Duodenal mucosa (tissue), 2 donors: Measurements from ENCODE around the gene YTHDC1.
"Not testable (repeated sequence)": the region's sequence is repeated elsewhere in the genome, so short reads cannot be mapped to it uniquely, and the experiment has no call there.

Experiments
- H3K27ac ChIP-seq: one replicate; pipeline ENCODE4 v1.7.0; 2013; ENCODE audit warnings: low read depth, low read length
- H3K27me3 ChIP-seq, 2 donors: one replicate each; pipeline ENCODE4 v1.7.0; 2013; ENCODE audit warnings: low read length in 2 of 2, control low read depth in 1 of 2; ENCODE audit not compliant: insufficient read depth in 2 of 2, control insufficient read depth in 1 of 2
- H3K36me3 ChIP-seq, 2 donors: one replicate each; pipeline ENCODE4 v1.7.0; 2013; ENCODE audit warnings: low read length in 2 of 2, control low read depth in 1 of 2; ENCODE audit not compliant: insufficient read depth in 2 of 2, control insufficient read depth in 1 of 2
- H3K4me1 ChIP-seq, 2 donors: one replicate each; pipeline ENCODE4 v1.7.0; 2013; ENCODE audit warnings: low read length in 2 of 2, control low read depth in 1 of 2; ENCODE audit not compliant: insufficient read depth in 2 of 2, control insufficient read depth in 1 of 2
- H3K4me3 ChIP-seq, 2 donors: one replicate each; pipeline ENCODE4 v1.7.0; 2013; ENCODE audit warnings: low read length in 2 of 2, low read depth in 1 of 2
- H3K9ac ChIP-seq, 2 donors: one replicate each; pipeline ENCODE4 v1.7.0; 2013; ENCODE audit warnings: low read length in 2 of 2, low read depth in 1 of 2
- H3K9me3 ChIP-seq, 2 donors: one replicate each; pipeline ENCODE4 v1.7.0; 2013; ENCODE audit warnings: low read length in 2 of 2, control low read depth in 1 of 2; ENCODE audit not compliant: control insufficient read depth in 1 of 2

The YTHDC1 gene

DNA sequence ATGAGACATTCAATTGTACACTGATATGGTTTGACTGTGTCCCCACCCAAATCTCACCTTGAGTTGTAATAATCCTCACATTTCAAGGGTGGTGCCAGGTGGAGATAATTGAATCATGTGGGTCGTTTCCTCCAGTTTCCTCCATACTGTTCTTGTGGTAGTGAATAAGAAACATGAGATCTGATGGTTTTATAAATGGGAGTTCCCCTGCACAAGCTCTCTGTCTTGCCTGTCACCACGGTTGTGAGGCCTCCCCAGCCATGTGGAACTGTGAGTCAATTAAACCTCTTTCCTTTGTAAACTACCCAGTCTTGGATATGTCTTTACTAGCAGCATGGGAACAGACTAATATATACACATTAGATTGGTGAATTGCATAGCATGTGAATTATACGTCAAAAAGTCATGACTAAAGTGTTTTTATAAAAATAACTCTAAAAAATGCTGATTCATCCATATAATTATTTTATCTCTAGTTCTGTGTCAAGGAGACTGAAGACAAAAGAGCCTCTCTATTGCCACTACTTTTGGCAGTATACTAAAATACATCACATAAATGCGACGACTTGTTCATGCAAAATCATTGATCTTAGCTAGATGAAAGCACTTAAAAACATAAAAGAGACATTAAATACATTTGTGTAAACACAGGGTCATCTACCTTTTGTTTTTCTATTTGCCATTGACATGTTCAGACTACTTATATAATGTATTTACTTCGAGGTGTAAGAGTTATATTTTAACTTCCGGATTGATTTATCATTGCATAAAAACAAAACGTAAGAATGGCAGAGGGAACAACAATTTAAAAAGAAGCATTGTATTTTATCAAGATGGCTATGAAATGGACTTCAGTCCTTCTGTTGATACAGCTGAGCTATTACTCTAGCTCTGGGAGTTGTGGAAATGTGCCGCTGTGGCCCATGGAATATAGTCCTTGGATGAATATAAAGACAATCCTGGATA, 50.1 kb downstream of the YTHDC1 start:
- H3K36me3 ChIP-seq = no peaks in the 10 kb centered on the region
- no peak overlapping the region for H3K27ac ChIP-seq
- H3K4me3 ChIP-seq = no peak overlapping the region
- no peaks in the 10 kb centered on the region for H3K9me3 ChIP-seq
- H3K27me3 ChIP-seq = no peaks in the 10 kb centered on the region
- no peaks in the 10 kb centered on the region for H3K4me1 ChIP-seq
- H3K9ac ChIP-seq = no peak overlapping the region

DNA sequence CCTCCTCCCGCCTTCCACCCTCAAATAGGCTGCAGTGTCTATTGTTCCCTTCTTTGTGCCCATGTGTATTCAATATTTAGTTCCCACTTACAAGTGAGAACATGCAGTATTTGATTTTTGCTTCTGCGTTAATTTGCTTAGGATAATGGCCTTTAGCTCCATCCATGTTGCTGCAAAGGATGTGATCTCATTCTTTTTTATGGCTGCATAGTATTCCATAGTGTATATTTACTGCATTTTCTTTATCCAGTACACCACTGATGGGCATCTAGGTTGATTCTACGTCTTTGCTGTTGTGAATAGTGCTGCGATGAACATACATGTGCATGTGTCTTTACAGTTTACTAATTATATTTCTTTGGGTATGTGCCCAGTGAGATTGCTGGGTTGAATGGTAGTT, 52.8 kb downstream of the YTHDC1 start:
- no peak overlapping the region for H3K9ac ChIP-seq
- no peaks in the 10 kb centered on the region for H3K36me3 ChIP-seq
- H3K27ac ChIP-seq = no peak overlapping the region

DNA sequence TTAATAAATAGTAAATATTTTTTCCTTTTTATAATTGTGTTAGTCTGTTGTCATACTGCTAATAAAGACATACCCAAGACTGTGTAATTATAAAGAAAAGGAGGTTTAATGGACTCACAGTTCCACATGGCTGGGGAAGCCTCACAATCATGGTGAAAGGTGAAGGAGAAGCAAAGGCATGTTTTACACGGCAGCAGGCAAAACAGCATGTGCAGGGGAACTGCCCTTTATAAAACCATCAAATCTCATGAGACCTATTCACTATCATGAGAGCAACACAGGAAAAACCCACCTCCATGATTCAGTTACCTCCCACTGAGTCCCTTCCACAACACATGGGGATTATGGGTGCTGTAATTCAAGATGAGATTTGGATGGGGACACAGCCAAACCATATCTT, 58.6 kb downstream of the YTHDC1 start:
- H3K27ac ChIP-seq = no peak overlapping the region
- H3K36me3 ChIP-seq = no peaks in the 10 kb centered on the region
- no peak overlapping the region for H3K9ac ChIP-seq
- H3K27me3 ChIP-seq = no peaks in the 10 kb centered on the region
- no peak overlapping the region for H3K4me3 ChIP-seq
- H3K9me3 ChIP-seq = no peaks in the 10 kb centered on the region
- H3K4me1 ChIP-seq = no peaks in the 10 kb centered on the region

More for the DNA sequence above, 52.8 kb downstream of the YTHDC1 start:
- no peaks in the 10 kb centered on the region for H3K4me1 ChIP-seq
- H3K4me3 ChIP-seq = no peak overlapping the region
- H3K9me3 ChIP-seq = no peaks in the 10 kb centered on the region
- H3K27me3 ChIP-seq = no peaks in the 10 kb centered on the region

DNA sequence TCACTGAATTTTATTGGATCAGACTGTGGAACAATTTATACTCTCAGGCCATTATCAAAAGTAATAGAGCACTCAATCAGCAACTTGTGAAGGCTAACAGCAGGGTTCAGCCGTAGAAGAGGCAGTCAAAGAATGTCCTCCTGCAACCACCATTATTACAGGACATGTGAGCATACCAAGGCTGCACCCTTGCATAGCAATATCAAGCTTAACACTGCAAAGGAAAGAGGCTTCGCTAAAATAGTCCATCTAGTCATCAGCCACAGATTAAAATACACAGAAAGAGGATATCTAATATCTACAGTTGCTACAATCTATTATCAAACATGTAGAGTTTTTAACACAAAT, 61.5 kb downstream of the YTHDC1 start:
- no peak overlapping the region for H3K4me3 ChIP-seq

DNA sequence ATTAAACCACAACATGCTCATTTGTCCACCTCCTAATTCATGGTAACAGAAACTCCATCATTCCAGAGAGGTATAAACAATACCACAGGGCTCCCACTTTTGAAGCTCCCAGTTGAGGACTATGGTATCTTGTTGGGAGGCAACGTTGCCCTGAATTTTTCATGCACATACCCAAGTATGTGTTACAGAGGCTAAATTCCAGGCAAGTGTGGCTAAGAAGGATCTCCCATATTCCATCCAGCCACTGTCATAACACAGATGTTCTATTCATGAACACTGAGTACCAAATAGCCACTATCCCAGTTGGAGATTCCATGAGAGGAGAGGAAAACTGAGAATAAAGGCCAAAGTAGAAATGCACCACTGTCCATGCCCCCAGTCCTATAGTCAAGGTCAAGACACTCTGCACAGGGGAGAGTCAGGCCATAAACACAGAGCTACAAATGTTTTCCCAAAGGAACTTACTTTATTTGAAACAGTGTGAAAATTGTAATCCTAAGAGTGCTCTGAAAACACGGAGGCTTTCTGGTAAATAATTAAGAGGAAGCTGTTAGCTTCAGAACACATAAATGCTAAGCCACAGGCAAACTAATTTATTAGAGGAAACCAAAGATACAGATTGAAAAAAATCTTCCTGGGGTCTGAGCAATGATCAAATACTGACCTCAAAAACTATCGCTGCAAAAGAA, 62.0 kb downstream of the YTHDC1 start:
- no peak overlapping the region for H3K27ac ChIP-seq
- H3K36me3 ChIP-seq = no peaks in the 10 kb centered on the region

More for the DNA sequence above, 61.5 kb downstream of the YTHDC1 start:
- Histone ChIP-seq H3K27ac (no peak overlapping the region), H3K9ac (no peak overlapping the region), H3K36me3 (no peaks in the 10 kb centered on the region), H3K27me3 (no peaks in the 10 kb centered on the region), H3K9me3 (no peaks in the 10 kb centered on the region), H3K4me1 (no peaks in the 10 kb centered on the region)

DNA sequence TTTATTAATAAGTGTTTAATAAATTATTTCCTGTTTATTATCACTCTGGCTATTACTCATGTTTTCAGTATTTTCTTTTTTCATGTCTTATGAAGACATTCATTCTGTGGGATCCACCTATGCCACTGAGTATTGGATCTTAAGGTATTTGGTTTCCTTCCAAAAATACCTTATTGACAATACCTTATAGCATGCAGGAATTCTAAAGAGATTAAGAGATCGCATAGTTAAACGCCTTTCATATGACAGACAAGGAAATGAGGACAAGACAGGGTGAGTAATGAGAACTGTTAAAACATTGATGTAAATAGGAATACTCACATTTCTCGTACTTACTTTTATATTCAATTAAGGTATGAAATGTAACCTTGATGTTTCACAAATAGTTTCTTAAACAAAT, 66.2 kb downstream of the YTHDC1 start:
- no peaks in the 10 kb centered on the region for H3K9me3 ChIP-seq
- no peaks in the 10 kb centered on the region for H3K36me3 ChIP-seq
- no peak overlapping the region for H3K9ac ChIP-seq
- no peak overlapping the region for H3K27ac ChIP-seq
- H3K4me1 ChIP-seq = no peaks in the 10 kb centered on the region
- no peak overlapping the region for H3K4me3 ChIP-seq
- no peaks in the 10 kb centered on the region for H3K27me3 ChIP-seq

More for the DNA sequence above, 62.0 kb downstream of the YTHDC1 start:
- H3K4me3 ChIP-seq = no peak overlapping the region
- H3K9me3 ChIP-seq = no peaks in the 10 kb centered on the region
- H3K27me3 ChIP-seq = no peaks in the 10 kb centered on the region
- H3K4me1 ChIP-seq = no peaks in the 10 kb centered on the region
- H3K9ac ChIP-seq = no peak overlapping the region

DNA sequence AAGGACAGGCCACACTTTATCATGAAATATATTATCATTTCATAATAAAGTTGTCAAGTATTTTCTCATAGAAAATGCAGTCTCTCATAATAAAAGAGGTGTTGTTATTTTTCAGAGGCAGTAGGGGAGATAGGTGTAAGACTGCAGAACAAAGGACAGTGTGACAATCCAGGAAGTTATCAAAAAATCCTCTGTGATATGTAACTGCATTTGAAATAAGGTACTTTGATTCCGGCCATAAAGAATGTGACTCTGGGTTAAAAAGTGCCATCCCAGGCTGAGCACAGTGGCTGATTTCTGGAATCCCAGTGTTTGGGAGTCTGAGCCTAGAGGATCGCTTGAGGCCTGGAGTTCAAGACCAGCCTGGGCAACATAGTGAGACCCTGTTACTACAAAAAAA, 66.8 kb downstream of the YTHDC1 start:
- Histone ChIP-seq H3K27me3 (no peaks in the 10 kb centered on the region), H3K4me3 (no peak overlapping the region), H3K36me3 (no peaks in the 10 kb centered on the region), H3K4me1 (no peaks in the 10 kb centered on the region), H3K9ac (no peak overlapping the region), H3K9me3 (no peaks in the 10 kb centered on the region), H3K27ac (no peak overlapping the region)

DNA sequence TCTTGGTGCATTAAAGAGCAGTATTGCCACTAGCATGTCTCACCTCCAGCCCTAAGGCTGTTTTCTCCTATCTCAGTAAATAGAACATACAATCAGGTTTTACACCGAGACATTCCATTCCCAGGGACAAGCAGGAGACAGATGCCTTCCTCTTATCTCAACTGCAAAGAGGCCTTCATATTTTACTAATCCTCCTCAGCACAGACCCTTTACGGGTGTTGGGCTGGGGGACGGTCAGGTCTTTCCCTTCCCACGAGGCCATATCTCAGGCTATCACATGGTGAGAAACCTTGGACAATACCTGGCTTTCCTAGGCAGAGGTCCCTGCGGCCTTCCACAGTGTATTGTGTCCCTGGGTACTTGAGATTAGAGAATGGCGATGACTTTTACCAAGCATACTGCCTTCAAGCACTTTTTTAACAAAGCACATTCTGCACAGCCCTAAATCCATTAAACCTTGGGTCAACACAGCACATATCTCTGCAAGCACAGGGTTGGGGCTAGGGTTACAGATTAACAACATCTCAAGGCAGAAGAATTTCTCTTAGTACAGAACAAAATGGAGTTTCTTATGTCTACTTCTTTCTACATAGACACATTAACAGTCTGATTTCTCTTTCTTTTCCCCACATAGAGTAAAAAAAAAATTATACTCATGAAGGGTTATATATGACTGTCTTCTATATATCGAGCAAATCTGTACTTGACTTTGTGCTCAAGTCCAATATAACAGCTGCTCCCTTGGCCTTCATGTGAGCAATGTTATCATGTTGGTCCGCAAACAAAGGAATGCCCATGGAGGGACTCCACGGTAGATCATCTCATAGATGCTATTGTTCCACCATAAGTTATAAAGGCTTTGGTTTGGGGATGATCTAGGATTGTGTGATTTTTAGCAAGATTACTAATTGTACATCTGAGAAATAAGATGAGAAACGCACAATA, 67.8 kb downstream of the YTHDC1 start:
- H3K4me1 ChIP-seq, H3K36me3 ChIP-seq, H3K27me3 ChIP-seq, H3K9ac ChIP-seq, H3K4me3 ChIP-seq, H3K27ac ChIP-seq, H3K9me3 ChIP-seq: not testable (repeated sequence)

DNA sequence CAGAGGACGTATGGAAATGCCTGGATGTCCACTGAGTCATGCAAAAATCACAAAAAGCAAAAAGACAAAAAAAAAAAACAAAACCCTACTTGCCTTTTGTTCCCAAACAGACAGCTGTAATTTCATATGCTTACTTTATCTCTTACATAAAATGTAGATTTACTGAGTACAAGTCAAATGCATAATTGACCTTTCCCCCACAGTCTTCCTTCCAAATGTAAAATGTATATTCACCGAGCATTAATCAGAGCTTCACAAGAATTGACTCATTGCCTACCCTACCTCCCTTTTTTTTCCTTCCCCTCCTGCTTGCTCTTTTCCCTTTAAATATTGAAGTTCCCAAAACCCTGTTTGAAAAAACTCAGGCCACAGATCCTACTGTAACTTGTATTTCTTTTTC, 71.9 kb downstream of the YTHDC1 start:
- no peak overlapping the region for H3K9ac ChIP-seq
- no peaks in the 10 kb centered on the region for H3K9me3 ChIP-seq
- H3K27me3 ChIP-seq = no peaks in the 10 kb centered on the region
- H3K27ac ChIP-seq = no peak overlapping the region
- no peaks in the 10 kb centered on the region for H3K36me3 ChIP-seq
- H3K4me3 ChIP-seq = no peak overlapping the region
- no peaks in the 10 kb centered on the region for H3K4me1 ChIP-seq
